ENCODE measurements around the gene LPP. TPM values are rescaled to one million over a fixed set of nuclear protein-coding genes. Genes with fewer than 3 reads are reported as not detected.

The LPP gene
- total RNA-seq, 1 experiment from 2014 or later, result 54.0 TPM

GRCh38 chr3:188860147-188860546 is 706.2 kb downstream of the LPP start:
- ChIA-PET POLR2A (no interaction called here), CTCF (no interaction called here), RAD21 (ENCODE audit: low non-redundant PET in 1 of 2, low total read pairs in 2 of 2, uncharacterized antibody in 2 of 2, unreplicated experiment in 2 of 2) (no interaction called here)
- Histone ChIP-seq H3K4me3 (replicated peaks in 1 of 2; ENCODE audit: low read depth in 1 of 2, low read length in 2 of 2) (no peak overlapping the region), H3K4me2 (ENCODE audit: low read length) (no peak overlapping the region), H3K9me3 (ENCODE audit: control insufficient read depth in 1 of 2, insufficient read depth in 1 of 2, low read depth in 1 of 2, low read length in 2 of 2) (no peaks in the 10 kb centered on the region), H3K4me1 (ENCODE audit: control insufficient read depth in 1 of 2, insufficient read depth in 2 of 2, low read length in 2 of 2) (peaks cover 0 to 7% of the 10 kb centered on the region in 2 experiments; a peak in 1 of 4 replicates), H3K27me3 (ENCODE audit: insufficient read depth, low read length) (no peaks in the 10 kb centered on the region), H3K9me2 (ENCODE audit: insufficient read depth) (no peaks in the 10 kb centered on the region; the same call in 1 of the 2 replicates), H3K27ac (ENCODE audit: low read depth, low read length) (no peak overlapping the region), H3K9ac (ENCODE audit: low read length) (no peak overlapping the region), H3K36me3 (ENCODE audit: control insufficient read depth in 1 of 2, insufficient read depth in 2 of 2, low read length in 2 of 2) (no peaks in the 10 kb centered on the region), H2AFZ (ENCODE audit: low read depth, low read length, poor library complexity, severe bottlenecking) (no peak overlapping the region), H3K79me2 (ENCODE audit: insufficient read depth, low read length) (no peaks in the 10 kb centered on the region), H4K20me1 (ENCODE audit: insufficient read depth) (no peaks in the 10 kb centered on the region)
- DNase-seq (ENCODE audit: low read depth, low spot score), result no peak
- ATAC-seq, result no peak
- no TSS peak for BruUV-seq (replicated peaks)
- no peak for TF ChIP-seq POLR2AphosphoS5 (IDR thresholded peaks at IDR 0.05; ENCODE audit: low read depth, low read length)
- TF ChIP-seq, protein P1, sequence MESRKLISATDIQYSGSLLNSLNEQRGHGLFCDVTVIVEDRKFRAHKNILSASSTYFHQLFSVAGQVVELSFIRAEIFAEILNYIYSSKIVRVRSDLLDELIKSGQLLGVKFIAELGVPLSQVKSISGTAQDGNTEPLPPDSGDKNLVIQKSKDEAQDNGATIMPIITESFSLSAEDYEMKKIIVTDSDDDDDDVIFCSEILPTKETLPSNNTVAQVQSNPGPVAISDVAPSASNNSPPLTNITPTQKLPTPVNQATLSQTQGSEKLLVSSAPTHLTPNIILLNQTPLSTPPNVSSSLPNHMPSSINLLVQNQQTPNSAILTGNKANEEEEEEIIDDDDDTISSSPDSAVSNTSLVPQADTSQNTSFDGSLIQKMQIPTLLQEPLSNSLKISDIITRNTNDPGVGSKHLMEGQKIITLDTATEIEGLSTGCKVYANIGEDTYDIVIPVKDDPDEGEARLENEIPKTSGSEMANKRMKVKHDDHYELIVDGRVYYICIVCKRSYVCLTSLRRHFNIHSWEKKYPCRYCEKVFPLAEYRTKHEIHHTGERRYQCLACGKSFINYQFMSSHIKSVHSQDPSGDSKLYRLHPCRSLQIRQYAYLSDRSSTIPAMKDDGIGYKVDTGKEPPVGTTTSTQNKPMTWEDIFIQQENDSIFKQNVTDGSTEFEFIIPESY (IDR thresholded peaks at IDR 0.05; ENCODE audit: extremely low read depth, insufficient replicate concordance, low read length), result no peak
- TF ChIP-seq, protein P2, sequence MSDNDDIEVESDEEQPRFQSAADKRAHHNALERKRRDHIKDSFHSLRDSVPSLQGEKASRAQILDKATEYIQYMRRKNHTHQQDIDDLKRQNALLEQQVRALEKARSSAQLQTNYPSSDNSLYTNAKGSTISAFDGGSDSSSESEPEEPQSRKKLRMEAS (IDR thresholded peaks at IDR 0.05), result no peak
- no peak for TF ChIP-seq ATF3 (IDR thresholded peaks at IDR 0.05)
- no peak for TF ChIP-seq EZH2 (IDR thresholded peaks at IDR 0.05)
- TF ChIP-seq ZNF274 (IDR thresholded peaks at IDR 0.05; ENCODE audit: low read depth, low read length), result no peak
- TF ChIP-seq CEBPB (IDR thresholded peaks at IDR 0.05; ENCODE audit: low read depth), result no peak
- no peak for TF ChIP-seq EGR1 (IDR thresholded peaks at IDR 0.05; ENCODE audit: low read depth)
- TF ChIP-seq YY1 (IDR thresholded peaks at IDR 0.05; ENCODE audit: extremely low read depth, insufficient replicate concordance, low read depth, low read length), result no peak
- intact Hi-C loops (cut with micrococcal nuclease), result no loop called here
